Neural cell (in vitro differentiated cells): ENCODE measurements around the gene ROBO1.

Experiments used
- EZH2 ChIP-seq: fragments of 200-600, 300-800 bp; shearing (Covaris generic), sonication (generic); IDR thresholded peaks from 2 replicates; pipeline ENCODE4 v1.6.1; 2014; ENCODE audit warnings: antibody characterized with exemption, low read length, borderline replicate concordance, mild to moderate bottlenecking; ENCODE audit not compliant: insufficient read depth, poor library complexity, severe bottlenecking
- POLR2AphosphoS5 ChIP-seq: IDR thresholded peaks from 2 replicates; pipeline ENCODE4 v1.6.1; 2012
- RAD21 ChIP-seq: fragments of 450-650 bp; conservative IDR thresholded peaks from 2 replicates; pipeline ENCODE4 v1.6.1; 2014; ENCODE audit warnings: antibody characterized with exemption, mild to moderate bottlenecking, moderate library complexity
- REST ChIP-seq: IDR thresholded peaks from 2 replicates; pipeline ENCODE4 v1.6.1; 2012; ENCODE audit warnings: borderline replicate concordance
- SMC3 ChIP-seq: fragments of 450-650 bp; conservative IDR thresholded peaks from 2 replicates; pipeline ENCODE4 v1.6.1; 2014; ENCODE audit warnings: antibody characterized with exemption, mild to moderate bottlenecking, moderate library complexity; ENCODE audit not compliant: poor library complexity
- TAF1 ChIP-seq: IDR thresholded peaks from 2 replicates; pipeline ENCODE4 v1.6.1; 2012; ENCODE audit warnings: low read depth
- TF ChIP-seq, protein P1 (sequence below): fragments of 450-650 bp; IDR thresholded peaks from 2 replicates; pipeline ENCODE4 v1.5.1; 2014; ENCODE audit warnings: antibody characterized with exemption, mild to moderate bottlenecking, moderate library complexity; ENCODE audit not compliant: poor library complexity, severe bottlenecking

- TF ChIP-seq POLR2AphosphoS5 (no peak), EZH2 (no peak), RAD21 (no peak), REST (no peak), SMC3 (no peak), TAF1 (no peak)
- TF ChIP-seq, protein P1, sequence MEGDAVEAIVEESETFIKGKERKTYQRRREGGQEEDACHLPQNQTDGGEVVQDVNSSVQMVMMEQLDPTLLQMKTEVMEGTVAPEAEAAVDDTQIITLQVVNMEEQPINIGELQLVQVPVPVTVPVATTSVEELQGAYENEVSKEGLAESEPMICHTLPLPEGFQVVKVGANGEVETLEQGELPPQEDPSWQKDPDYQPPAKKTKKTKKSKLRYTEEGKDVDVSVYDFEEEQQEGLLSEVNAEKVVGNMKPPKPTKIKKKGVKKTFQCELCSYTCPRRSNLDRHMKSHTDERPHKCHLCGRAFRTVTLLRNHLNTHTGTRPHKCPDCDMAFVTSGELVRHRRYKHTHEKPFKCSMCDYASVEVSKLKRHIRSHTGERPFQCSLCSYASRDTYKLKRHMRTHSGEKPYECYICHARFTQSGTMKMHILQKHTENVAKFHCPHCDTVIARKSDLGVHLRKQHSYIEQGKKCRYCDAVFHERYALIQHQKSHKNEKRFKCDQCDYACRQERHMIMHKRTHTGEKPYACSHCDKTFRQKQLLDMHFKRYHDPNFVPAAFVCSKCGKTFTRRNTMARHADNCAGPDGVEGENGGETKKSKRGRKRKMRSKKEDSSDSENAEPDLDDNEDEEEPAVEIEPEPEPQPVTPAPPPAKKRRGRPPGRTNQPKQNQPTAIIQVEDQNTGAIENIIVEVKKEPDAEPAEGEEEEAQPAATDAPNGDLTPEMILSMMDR, result no peak
Observed at GRCh38 chr3:79418855-79419621, 348.8 kb downstream of the ROBO1 start.
